Measurements from ENCODE around the gene ATG16L1.

ATG16L1 gene

DNA sequence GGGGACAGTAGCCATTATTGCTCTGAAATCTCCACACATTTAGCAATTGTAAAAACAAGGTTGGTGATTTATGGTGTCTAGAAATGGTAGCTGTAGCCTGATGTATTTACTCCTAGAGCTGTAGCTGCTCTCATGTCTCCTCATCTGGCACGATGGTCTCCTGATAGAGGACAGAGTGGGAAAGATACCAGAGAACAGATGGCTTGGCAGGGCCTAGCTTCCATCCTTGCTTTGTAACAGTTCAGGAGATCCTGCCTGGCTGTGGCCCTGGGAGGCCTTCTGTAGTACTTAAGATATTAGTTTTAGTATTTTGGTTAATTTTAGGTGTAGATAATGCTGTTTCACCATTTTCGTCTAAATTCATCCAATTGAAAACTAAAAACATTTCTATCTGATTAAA lies 6.7 kb downstream of the ATG16L1 start:
- no peak for DNase-seq (ENCODE audit: low read depth in 1 of 2, low spot score in 1 of 2)

DNA sequence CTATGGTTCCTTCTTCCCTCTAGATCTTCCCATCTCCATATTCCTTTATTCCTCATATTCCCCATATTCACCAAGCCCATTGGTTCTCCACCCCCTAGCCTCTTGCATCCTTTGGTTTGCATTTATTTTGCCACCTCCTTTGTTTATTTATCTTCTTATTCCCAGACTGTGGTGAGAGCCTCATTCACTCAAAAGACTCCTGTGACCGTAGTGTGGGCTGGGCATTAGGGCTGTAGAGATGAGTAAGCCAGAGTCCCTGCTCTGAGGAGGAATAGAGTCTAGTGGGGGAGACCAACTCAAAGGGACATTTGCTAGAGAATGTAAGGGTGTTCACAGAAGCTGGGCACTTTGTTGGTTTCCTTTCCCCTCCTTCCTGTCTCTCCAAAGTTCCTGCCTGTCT lies 8.3 kb downstream of the ATG16L1 start:
- DNase-seq (ENCODE audit: low read depth in 1 of 2, low spot score in 1 of 2) = no peak

DNA sequence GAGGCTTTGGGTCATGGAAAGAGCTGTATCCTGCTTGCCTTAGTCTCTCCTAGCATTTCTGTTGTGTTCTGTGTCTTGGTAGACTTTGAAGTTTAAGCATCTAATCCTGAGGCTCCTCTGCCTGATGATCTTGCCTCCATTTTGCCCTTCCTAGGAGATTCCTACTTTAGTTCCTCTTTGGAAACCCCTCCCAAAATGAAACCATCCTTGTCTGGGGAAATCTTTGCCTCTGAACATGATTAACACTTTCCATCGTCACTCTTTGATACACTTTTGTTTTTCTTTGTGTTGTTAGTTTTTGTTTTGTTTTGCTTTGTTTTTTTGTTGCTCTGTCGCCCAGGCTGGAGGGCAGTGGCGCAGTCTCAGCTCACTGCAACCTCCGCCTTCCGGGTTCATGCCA lies 9.2 kb downstream of the ATG16L1 start:
- no peak for DNase-seq (ENCODE audit: low read depth in 1 of 2, low spot score in 1 of 2)

DNA sequence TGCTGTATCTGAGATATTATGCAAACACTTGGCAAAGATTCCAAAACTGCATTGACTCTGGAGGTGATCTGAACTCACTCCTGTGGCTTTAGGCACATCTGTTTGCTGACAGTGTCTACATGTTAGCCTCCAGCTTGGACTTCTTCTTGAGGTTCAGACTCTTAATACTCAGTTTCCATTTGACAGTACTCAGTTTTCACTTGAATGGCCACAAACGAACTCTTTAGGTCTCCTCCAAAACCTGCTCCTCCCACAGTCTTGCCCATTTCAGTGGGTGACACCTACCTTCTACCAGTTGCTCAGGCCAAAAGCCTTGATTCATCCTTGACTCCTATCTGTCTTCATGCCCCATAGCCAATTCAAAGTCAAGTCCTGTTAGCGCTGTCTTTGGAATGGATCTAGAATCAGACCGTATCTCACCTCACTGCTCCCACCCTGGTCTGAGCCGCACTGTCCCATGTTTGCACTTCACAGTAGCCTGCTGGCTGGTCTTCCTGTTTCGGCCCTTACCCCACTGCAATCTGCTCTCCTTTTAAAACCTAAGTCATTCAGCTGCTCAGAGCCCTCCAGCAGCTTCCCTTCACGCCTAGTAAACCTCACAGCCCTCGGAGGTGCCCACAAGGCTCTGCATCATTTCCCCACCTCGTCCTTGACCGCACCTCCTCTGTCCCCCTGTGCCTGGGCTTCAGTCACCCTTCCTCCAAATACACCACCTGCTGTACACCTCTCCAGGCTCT lies 10.5 kb downstream of the ATG16L1 start:
- DNase-seq (ENCODE audit: low read depth in 1 of 2, low spot score in 1 of 2) = no peak

DNA sequence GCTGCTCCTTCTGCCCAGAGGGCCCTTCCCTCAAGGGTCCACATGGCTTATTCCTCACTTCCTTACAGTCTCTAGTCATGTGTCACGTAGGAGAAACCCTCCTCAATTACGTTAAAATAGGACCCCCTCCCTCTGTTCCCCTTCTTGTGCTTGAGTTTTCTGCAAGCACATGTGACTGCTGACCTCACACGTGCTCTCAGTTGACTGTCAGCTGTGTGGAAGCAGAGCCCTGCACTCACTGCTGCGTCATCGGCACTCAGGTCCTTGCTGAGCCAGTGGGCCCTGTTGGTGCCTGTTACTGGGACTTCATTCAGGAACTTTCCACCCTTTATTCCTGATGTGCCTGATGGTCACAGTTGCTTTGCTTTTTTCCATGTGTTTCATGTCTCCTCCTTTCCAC lies 11.1 kb downstream of the ATG16L1 start:
- DNase-seq (ENCODE audit: low read depth in 1 of 2, low spot score in 1 of 2) = no peak

DNA sequence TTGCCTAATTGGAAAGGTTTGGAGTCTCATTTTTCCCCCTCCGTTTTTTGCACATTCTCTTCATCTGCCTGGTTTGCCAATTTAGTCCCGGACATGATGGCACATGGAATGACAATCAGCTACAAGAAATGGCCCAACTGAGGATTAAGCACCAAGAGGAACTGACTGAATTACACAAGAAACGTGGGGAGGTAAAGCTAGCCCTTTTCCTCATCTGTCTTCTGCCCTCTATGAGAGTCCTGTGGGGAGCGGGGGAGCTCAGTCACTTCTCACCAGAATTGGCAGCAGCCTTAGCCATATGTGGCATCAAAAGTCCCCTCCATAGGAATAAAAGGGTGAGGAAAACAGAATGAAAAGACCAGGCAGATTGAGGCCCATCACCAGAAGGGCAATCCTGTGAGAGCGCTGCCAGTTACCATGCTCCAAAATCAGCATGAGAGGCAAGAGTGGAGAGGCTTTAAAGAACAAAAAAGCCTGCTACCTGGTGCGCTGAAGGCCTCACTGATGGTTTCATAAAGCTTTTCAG lies 11.6 kb downstream of the ATG16L1 start:
- no peak for DNase-seq (ENCODE audit: low read depth in 1 of 2, low spot score in 1 of 2)

DNA sequence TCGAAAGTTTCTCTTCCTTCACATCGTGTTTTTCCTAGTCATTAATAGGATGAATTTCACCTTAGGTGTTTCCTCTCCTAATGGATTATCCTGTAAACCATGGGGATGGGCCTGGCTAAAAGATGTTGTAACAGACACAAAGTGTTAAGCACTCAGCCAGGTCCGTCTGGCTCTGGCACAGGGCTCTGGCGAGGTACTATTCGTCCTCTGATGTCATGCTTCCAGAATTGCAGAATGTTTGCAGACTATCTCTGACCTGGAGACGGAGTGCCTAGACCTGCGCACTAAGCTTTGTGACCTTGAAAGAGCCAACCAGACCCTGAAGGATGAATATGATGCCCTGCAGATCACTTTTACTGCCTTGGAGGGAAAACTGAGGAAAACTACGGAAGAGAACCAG lies 13.2 kb downstream of the ATG16L1 start:
- no peak for DNase-seq (ENCODE audit: low read depth in 1 of 2, low spot score in 1 of 2)

DNA sequence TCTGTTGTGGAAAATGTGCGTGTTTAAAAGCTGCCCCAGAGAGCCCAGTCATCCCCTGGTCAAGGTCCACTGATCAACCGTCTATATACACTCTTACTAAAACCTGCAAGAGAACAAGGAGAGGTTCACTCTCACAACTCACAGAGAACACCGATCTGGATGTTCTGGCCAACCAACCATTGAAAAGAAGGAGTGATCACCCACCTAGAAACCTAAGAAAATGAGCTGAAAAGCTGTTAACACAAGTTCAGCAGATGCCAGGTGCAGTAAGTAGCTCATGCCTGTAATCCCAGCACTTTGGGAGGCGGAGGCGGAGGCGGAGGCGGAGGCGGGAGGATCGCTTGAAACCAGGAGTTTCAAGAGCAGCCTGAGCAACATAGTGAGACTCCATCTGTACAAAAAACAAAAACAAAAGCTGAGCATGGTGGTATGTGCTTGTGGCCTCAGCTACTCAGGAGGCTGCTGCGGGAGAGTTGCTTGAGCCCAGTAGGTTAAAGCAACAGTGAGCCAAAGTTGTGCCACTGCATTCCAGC lies 14.5 kb downstream of the ATG16L1 start:
- no peak for DNase-seq (ENCODE audit: low read depth in 1 of 2, low spot score in 1 of 2)

DNA sequence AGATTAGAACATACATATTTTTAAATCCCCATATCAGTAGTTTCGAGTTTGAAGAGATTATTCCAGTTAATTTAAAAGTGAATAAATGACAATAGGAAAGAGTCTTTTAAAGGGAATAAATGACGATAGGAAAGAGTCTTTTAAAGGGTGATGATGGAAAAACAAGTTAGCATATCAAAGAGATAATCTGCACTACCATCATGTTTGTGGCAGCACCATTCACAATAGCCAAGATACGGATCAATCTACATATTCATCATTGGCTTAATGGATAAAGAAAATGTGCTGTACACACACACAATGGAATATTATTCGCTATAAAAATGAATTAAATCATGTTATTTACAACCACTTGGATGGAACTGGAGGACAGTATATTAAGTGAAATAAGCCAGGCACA lies 15.0 kb downstream of the ATG16L1 start:
- no peak for DNase-seq (ENCODE audit: low read depth in 1 of 2, low spot score in 1 of 2)

DNA sequence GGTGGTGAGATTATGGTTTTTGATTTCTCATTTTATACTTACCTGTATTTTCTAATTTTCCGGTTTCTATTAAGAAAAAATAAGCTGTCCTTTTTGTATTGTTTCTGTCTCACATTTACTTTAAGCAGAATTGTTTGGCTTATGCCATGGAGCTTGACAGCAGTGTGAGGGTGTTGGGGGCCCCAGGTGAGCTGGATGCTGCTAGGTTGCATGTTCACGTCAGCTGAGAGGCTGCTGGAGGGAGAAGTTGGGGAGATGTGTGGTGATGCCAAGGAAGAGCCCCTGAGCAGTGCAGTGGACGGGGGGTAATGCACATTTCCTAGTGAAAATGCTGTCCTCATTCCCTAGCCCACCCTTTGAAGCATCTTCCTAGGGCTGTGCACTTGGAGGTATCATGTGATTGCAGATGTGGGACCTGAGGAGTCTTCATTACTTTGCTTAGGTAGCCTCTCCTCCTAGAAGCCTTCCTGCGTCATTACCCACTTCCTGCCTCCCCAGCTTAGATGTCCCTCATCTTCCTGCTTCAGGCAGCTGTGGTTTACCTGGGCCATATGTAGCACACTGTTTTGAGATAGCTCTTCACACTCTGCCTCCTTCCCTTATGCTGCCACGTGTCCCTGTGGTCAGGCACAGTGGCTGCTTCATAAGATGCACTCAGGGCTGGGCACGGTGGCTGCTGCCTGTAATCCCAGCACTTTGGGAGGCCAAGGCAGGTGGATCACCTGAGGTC lies 16.2 kb downstream of the ATG16L1 start:
- DNase-seq (ENCODE audit: low read depth in 1 of 2, low spot score in 1 of 2) = peak; percentile 55 to 66

DNA sequence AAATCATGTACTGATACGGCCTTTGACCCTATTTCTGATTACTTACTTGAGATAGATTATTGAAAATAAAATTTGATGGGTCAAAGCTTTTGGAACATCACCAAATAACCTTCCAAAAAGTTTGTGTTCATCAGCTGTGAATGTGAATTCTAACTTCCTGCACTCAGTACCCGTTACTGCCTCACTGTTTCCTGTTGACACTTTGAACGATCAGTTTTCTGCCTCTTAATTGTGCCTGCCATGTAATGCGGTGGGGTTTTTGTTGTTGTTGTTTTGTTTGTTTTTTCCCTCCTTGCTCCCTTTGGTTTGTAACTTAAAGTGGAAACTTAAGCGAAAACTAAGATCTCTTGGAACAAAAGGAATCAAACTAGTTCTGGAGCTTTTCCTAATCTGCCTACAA lies 18.9 kb downstream of the ATG16L1 start:
- no peak for DNase-seq (ENCODE audit: low read depth in 1 of 2, low spot score in 1 of 2)

DNA sequence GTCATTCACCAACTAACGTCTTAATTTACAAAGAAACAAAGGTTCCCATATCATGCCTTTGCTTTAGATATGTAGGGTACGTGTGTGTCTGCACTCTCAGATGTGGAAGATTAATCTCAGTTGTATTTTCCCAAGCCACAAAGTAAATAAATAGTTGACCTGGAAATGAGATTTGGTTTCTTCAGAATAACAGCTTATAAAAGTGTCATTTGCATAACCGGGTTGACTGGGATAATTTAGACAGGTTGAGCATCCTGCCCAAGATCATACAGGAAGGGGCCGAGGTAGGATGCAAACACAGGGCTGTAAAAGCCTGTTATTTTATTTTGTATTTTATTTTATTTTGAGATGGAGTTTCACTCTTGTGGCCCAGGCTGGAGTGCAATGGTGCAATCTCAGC lies 19.5 kb downstream of the ATG16L1 start:
- no peak for DNase-seq (ENCODE audit: low read depth in 1 of 2, low spot score in 1 of 2)

DNA sequence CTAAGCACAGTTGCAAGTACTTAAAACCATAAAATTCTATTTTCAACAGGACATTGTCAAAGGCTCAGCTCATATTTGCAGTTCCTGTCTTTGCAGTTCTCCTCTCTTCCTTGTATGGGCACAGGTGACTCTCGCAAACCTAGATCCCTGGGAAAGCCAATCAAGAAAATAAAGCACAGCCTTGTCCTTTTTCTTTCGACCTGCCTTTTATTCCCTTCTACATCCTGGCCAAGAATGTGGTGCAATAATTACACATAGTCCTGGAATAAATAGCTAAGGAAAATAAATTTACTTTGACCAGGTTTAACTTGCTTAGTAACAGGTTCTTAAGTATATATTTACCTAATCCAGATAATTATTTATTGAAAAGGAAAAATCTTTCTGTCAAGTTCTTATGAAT lies 20.2 kb downstream of the ATG16L1 start:
- DNase-seq (ENCODE audit: low read depth in 1 of 2, low spot score in 1 of 2) = no peak

DNA sequence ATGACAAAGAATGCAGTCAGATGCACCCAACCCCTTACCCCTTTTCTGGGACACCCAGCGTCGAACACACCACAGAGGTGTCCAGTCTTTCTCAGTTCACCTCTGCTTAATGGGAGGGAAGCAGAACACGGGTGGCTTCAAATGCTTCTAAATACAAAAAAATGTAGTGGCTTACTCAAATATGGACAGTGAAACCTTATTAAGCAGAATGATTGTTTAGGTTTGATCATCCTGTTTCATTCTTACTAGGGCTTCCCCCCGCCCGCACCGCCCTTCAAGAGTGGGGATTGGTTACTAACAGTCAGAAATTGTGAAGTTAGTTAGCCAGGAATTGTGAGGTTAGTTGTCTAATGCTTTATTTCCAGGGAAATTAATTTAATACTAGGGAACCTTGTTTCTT lies 21.6 kb downstream of the ATG16L1 start:
- no peak for DNase-seq (ENCODE audit: low read depth in 1 of 2, low spot score in 1 of 2)

DNA sequence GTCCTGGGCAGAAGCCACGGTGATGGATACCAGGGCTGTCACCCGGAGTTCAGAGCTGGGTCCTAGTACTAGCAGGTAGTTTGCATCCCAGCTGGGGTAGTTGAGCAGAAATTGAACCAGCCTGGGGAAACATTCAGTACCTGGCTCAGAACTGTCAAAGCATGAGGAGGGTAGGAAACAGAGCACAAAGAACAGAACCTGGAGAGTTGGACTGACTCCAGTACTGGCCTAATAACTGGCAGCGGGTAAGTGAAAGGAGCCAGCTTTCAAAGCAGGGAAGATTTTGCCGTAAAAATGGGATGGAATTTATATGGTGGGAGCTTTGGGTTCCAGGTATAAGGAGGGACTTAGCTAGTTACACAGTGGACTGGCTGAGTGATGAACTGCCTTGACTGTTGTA lies 23.8 kb downstream of the ATG16L1 start:
- no peak for DNase-seq (ENCODE audit: low read depth in 1 of 2, low spot score in 1 of 2)

DNA sequence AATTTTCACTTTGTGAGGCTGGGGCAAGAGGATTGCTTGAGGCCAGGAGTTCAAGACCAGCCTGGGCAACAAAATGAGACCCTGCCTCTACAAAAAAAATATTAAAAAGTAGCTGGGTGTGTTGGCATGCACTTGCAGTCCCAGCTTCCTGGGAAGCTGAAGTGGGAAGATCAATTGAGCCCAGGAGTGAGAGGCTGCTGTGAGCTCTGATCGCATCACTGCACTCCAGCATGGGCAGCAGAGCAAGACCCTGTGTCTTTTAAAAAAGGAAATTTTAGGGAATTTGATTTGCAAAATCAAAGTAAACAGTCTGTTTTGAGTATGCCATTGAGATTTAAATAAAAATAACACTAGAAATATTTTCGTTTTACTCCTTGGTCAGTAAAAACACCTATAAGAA lies 27.4 kb downstream of the ATG16L1 start:
- DNase-seq (ENCODE audit: low read depth in 1 of 2, low spot score in 1 of 2) = no peak

DNA sequence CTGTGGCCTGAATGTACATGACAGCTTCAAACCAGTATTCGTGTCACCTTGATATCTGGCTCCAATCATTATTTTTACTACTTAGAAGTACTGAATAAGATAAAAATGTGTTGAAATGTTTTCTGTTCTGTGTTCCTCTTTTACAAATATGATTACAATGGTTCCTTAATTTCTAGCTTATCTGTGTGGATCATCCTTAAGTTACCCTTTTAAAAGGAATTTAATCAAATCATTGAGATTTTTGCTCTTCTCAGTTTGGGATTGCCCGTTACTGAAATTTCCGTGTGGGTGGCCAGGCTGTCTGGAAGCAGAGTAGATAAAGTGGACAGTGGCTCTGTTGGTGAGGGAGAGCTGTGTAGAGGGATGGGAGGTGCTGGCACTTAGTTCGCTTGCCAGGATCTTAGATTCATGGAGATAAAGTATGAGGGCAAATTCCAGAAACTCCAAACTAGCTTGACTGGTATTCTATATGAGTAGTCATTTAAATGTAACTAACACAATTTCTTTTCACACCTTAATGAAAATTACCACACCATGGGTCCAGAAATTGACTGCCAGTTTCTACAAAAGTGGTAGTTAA lies 28.7 kb downstream of the ATG16L1 start:
- DNase-seq (ENCODE audit: low read depth in 1 of 2, low spot score in 1 of 2) = no peak

DNA sequence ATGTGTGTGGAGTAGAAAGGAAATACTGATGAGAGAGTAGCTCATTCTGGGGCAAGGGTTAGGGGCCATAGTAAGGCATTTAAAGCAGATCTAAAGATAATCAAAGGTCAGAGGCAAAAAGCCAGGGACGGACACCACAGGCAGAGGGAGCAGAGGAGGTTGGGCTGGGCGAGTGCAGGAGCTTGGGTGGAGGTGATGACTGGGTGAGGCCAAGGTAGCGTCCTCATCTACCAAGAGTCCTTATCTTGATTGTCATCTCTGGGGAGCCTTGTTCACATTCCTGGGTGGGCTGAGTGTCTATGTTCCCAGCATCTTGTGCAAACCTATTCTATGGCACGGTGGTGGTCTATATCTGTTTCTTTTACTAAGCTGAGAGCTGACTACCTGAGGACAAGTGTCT lies 30.1 kb downstream of the ATG16L1 start:
- no peak for DNase-seq (ENCODE audit: low read depth in 1 of 2, low spot score in 1 of 2)

DNA sequence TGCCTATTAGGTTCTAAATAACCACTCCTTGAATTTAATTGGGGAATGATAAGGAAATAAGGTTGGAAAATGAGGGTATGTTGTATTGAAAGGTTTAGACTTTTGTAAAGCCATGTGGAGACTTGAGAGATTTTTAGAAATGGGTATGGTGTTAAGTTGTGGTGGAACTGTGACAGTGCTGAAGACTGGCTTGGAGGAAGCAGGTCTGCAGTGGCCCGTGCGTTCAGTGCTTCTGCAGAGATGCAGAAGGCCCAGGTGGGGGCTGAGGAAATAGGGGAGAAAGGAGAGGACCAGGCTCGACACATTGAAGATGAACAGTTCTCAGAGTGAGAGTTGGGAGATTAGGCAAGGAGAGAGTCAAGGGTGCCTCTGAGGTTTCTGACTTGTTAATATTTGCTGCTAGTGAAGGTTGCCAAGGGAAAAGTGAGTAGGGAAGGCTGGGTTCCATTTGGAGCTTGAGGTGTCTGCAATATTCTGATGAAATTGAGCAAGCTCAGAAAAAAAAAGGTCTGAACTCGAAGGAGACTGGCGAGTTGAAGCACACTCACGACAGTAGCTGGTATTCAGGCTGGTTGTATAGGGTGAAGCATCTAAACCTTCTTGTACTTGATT lies 30.6 kb downstream of the ATG16L1 start:
- DNase-seq (ENCODE audit: low read depth in 1 of 2, low spot score in 1 of 2) = no peak

DNA sequence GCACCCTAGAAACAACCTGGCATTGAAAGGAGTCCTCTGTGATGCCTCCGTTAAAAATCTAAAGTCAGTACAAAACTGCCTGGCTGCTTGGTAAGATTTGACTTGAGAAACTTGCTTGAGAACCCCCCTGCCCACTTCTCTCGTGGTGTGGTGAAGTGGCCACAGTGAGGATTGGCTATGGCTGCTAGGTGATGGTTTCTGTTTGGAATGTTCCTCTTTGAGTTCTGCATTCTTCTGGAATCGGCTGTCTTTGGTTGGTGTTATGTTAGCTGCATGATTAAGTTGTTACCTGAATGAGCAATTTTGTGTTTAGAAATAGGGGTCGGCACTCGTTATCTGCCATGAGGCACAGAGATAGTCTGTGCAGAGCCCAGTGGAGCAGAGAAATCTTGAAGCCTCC lies 34.4 kb downstream of the ATG16L1 start:
- DNase-seq (ENCODE audit: low read depth in 1 of 2, low spot score in 1 of 2) = no peak

DNA sequence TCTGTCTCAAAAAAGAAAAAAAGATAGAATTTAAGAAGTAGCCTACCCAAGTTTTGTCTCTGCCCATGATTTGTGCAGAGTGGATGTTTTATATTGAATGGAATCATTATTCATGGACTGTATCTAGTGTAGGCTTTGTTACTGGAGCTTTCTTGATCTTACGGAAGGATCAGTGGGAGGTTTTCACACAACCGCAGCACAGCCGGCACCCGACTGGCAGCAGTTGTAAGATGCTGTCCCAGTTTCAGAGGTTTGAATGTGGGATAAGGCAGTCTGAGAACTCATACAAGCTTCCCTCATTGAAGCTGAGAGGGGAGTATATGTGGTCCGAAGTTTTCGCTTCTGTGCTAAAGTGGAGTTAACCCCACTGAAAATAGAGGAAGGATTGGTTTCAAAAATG lies 36.4 kb downstream of the ATG16L1 start:
- no peak for DNase-seq (ENCODE audit: low read depth in 1 of 2, low spot score in 1 of 2)

DNA sequence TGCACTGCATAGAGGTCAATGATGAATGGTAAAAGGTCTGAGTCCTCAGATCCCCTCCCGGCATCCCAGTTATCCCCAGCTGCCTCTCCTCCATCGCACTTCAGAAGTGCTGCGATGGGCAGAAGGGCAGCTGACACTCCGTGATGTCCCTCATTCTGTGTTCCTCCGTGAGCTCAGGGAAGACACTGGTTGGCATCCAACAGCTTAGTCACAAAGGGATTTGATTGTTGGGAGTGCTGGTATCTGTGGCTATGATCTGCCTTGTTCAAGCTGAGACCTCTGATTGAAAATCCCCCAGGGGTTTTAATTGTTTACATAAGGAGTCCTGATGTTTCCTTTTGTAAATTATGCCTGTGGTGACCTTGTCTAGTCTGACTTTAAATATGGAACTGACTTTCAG lies 37.2 kb downstream of the ATG16L1 start:
- DNase-seq (ENCODE audit: low read depth in 1 of 2, low spot score in 1 of 2) = no peak

Data from activated T-helper 1 cell treated with anti-CD3 and anti-CD28 coated beads, Interleukin-2, amount 50 U/mL, for 16 hours (primary cell).